Prostate gland (tissue), 2 donors: ENCODE measurements around the gene WDR19.

Experiments
- POLR2A ChIP-seq: fragments of 450-650 bp; IDR thresholded peaks from one replicate; pipeline ENCODE4 v1.6.1; 2016; ENCODE audit warnings: antibody characterized with exemption, mild to moderate bottlenecking
- TF ChIP-seq, protein P1 (sequence below), 4 experiments: fragments of 200-600 bp in 2 of 4; fragments of 450-650 bp in 2 of 4; sonication (generic) in 2 of 4; IDR thresholded peaks; 1 replicate in 3 of 4; 2 replicates in 1 of 4; pipeline ENCODE4 v1.5.1; 2016 to 2019; ENCODE audit warnings: antibody characterized with exemption in 4 of 4, mild to moderate bottlenecking in 2 of 4, moderate library complexity in 2 of 4

DNA sequence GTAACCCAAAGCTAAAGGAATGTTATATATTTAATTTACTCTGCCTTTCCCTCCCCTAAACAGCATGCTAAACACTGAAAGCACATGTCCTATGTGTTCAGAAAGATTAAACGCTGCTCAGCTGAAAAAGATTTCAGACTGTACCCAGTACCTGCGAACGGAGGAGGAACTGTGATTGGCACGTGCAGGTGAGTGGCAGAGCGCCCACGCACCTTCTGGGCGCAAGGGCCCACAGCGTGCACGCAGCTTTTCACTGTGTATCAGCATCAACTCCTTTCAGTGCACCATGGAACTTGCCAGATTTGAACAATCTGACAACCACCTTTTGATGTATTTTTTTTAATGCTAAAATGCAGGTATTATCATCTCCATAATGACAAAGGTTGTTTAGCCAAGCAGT, 96.1 kb downstream of the WDR19 start:
- TF ChIP-seq, protein P1, sequence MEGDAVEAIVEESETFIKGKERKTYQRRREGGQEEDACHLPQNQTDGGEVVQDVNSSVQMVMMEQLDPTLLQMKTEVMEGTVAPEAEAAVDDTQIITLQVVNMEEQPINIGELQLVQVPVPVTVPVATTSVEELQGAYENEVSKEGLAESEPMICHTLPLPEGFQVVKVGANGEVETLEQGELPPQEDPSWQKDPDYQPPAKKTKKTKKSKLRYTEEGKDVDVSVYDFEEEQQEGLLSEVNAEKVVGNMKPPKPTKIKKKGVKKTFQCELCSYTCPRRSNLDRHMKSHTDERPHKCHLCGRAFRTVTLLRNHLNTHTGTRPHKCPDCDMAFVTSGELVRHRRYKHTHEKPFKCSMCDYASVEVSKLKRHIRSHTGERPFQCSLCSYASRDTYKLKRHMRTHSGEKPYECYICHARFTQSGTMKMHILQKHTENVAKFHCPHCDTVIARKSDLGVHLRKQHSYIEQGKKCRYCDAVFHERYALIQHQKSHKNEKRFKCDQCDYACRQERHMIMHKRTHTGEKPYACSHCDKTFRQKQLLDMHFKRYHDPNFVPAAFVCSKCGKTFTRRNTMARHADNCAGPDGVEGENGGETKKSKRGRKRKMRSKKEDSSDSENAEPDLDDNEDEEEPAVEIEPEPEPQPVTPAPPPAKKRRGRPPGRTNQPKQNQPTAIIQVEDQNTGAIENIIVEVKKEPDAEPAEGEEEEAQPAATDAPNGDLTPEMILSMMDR (IDR thresholded peaks at IDR 0.05), result no peak
- no peak for TF ChIP-seq POLR2A
